ENCODE measurements around the gene TNIK.

Gene TNIK

GRCh38 chr3:171346582-171347300 is 113.5 kb downstream of the TNIK start:
- in situ Hi-C loops (cut with MboI; ENCODE audit: low pct_unique_long_range_greater_than_20kb, low sequenced_read_pairs, unreplicated experiment) = no loop called here
- DNase-seq (ENCODE audit: low spot score) = no peak
- TF ChIP-seq, protein P1, sequence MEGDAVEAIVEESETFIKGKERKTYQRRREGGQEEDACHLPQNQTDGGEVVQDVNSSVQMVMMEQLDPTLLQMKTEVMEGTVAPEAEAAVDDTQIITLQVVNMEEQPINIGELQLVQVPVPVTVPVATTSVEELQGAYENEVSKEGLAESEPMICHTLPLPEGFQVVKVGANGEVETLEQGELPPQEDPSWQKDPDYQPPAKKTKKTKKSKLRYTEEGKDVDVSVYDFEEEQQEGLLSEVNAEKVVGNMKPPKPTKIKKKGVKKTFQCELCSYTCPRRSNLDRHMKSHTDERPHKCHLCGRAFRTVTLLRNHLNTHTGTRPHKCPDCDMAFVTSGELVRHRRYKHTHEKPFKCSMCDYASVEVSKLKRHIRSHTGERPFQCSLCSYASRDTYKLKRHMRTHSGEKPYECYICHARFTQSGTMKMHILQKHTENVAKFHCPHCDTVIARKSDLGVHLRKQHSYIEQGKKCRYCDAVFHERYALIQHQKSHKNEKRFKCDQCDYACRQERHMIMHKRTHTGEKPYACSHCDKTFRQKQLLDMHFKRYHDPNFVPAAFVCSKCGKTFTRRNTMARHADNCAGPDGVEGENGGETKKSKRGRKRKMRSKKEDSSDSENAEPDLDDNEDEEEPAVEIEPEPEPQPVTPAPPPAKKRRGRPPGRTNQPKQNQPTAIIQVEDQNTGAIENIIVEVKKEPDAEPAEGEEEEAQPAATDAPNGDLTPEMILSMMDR (IDR thresholded peaks at IDR 0.05; ENCODE audit: extremely low read depth, insufficient read depth, missing control alignments) = no peak

DNA sequence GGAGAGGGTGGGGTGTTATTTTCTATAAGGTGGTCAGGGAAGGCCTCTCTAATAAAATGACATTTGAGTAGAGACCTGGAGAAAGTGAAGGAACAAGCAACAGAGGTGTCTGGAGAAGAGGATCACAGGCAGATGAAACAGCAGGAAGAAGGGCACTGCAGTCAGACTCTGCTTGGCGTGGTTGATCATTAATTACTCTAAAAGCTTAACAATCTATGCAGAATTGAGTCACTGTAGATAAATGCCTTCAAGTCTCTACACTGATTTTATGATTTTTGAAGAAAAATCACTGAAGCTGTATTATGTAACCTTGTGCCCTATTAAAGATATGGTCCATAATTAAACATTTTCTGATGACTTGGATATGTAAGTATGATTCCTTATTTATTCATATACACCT is 114.2 kb downstream of the TNIK start:
- TF ChIP-seq, protein P1 (IDR thresholded peaks at IDR 0.05; ENCODE audit: extremely low read depth, insufficient read depth, missing control alignments) = no peak
- in situ Hi-C loops (cut with MboI; ENCODE audit: low pct_unique_long_range_greater_than_20kb, low sequenced_read_pairs, unreplicated experiment) = no loop called here
- DNase-seq (ENCODE audit: low spot score) = no peak

DNA sequence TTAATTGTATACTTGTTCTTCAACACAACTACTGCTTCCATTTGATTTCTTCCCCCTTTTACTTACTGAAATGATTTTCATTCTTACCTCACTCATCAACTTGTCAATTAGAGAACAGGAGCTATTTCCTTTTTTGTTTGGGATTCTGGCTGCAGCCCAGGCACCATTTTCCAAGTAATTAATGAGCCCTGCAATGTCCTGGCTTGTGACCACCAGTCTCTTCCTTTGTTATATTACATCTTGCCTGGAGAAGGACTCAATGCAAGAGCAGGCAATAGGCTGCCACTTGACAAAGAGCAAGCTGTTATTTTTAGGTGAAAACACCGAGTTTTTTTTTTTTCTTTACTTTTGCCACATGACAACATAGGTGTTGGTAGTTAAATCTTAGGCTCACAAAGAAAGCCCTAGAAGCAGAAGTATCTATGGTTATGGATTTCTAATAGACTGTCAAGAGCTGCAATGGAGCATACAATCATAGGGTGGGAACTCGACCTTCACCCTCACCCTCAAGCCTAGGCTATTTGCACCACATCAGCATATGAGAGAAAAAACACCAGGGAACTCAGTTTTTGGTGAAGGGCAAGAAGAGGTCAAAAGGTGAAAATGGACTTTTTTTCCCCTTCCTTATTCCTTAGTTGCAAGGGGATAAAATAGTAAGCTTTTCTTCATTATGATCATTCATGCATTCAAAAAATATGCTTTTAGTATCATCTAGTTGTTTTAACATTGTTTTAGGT is 114.9 kb downstream of the TNIK start:
- TF ChIP-seq, protein P1 (IDR thresholded peaks at IDR 0.05; ENCODE audit: extremely low read depth, insufficient read depth, missing control alignments) = no peak
- no peak for DNase-seq (ENCODE audit: low spot score)
- in situ Hi-C loops (cut with MboI; ENCODE audit: low pct_unique_long_range_greater_than_20kb, low sequenced_read_pairs, unreplicated experiment) = no loop called here

DNA sequence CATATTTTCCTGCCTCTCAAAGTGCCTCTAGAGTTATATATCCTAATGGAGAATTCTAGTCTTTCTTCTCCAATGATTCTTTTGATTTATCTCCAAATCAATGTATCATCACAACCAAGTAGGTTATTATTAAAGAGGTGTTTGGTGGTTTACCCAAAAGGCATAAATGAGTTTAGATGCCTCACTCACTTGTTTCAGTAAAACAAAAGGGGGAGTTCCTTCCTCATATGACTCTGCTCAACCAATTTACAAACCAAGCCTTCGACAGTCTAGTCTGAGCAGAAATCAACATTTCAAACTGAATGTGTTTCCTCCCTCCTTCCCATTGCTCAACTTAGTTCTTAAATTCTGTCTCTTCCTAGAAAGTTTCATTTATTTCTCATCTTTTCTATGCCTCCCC is 116.5 kb downstream of the TNIK start:
- TF ChIP-seq, protein P1 (IDR thresholded peaks at IDR 0.05; ENCODE audit: extremely low read depth, insufficient read depth, missing control alignments) = no peak
- in situ Hi-C loops (cut with MboI; ENCODE audit: low pct_unique_long_range_greater_than_20kb, low sequenced_read_pairs, unreplicated experiment) = no loop called here
- no peak for DNase-seq (ENCODE audit: low spot score)

GRCh38 chr3:171342783-171343420 is 117.3 kb downstream of the TNIK start:
- DNase-seq (ENCODE audit: low spot score) = no peak
- in situ Hi-C loops (cut with MboI; ENCODE audit: low pct_unique_long_range_greater_than_20kb, low sequenced_read_pairs, unreplicated experiment) = no loop called here
- TF ChIP-seq, protein P1 (IDR thresholded peaks at IDR 0.05; ENCODE audit: extremely low read depth, insufficient read depth, missing control alignments) = no peak

GRCh38 chr3:171342200-171342599 is 118.0 kb downstream of the TNIK start:
- in situ Hi-C loops (cut with MboI; ENCODE audit: low pct_unique_long_range_greater_than_20kb, low sequenced_read_pairs, unreplicated experiment) = no loop called here
- no peak for DNase-seq (ENCODE audit: low spot score)
- TF ChIP-seq, protein P1 (IDR thresholded peaks at IDR 0.05; ENCODE audit: extremely low read depth, insufficient read depth, missing control alignments) = no peak
